Astrocyte (in vitro differentiated cells and primary cell): ENCODE data around the gene ODF2. TPM values are rescaled to one million over a fixed set of nuclear protein-coding genes. Genes with fewer than 3 reads are reported as not detected.

ENCODE experiments used
- DNase-seq: peaks from one replicate; pipeline ENCODE4 v3.0.0-alpha.2; 2010; ENCODE audit warnings: low read depth
- FAIRE-seq: peaks from 2 replicates; lab custom pipeline; 2011; peaks lifted over from hg19 to GRCh38; lab: Jason Lieb, UNC
- H2AFZ ChIP-seq: 2 replicates; pipeline ENCODE4 v1.6.0; 2012; ENCODE audit warnings: low read depth, low read length, inconsistent platforms
- H3K27ac ChIP-seq: 2 replicates; pipeline ENCODE4 v1.5.1; 2011; ENCODE audit warnings: low read depth, low read length, inconsistent platforms
- H3K27me3 ChIP-seq: 2 replicates; pipeline ENCODE4 v1.6.0; 2011; ENCODE audit warnings: low read length, inconsistent platforms; ENCODE audit not compliant: insufficient read depth
- H3K36me3 ChIP-seq: 2 replicates; pipeline ENCODE4 v1.5.1; 2011; ENCODE audit warnings: low read length, inconsistent platforms; ENCODE audit not compliant: insufficient read depth
- H3K4me1 ChIP-seq: 2 replicates; pipeline ENCODE4 v1.5.1; 2011; ENCODE audit warnings: low read length, inconsistent platforms; ENCODE audit not compliant: insufficient read depth
- H3K4me2 ChIP-seq: 2 replicates; pipeline ENCODE4 v1.6.0; 2012; ENCODE audit warnings: low read length, inconsistent platforms
- H3K4me3 ChIP-seq: 2 replicates; pipeline ENCODE4 v1.5.1; 2011; ENCODE audit warnings: low read depth, mild to moderate bottlenecking, low read length, inconsistent platforms; ENCODE audit not compliant: insufficient read depth
- H3K79me2 ChIP-seq: 2 replicates; pipeline ENCODE4 v1.6.0; 2012; ENCODE audit warnings: mild to moderate bottlenecking, low read length, inconsistent platforms; ENCODE audit not compliant: insufficient read depth
- H3K9ac ChIP-seq: 2 replicates; pipeline ENCODE4 v1.6.0; 2012; ENCODE audit warnings: mild to moderate bottlenecking, low read length, inconsistent platforms
- H3K9me3 ChIP-seq: 2 replicates; pipeline ENCODE4 v1.5.1; 2012; ENCODE audit warnings: low read depth, mild to moderate bottlenecking, low read length, inconsistent platforms; ENCODE audit not compliant: insufficient read depth
- H4K20me1 ChIP-seq: 2 replicates; pipeline ENCODE4 v1.6.0; 2012; ENCODE audit warnings: low read length, inconsistent platforms; ENCODE audit not compliant: insufficient read depth
- H3K27ac Mint-ChIP-seq: one replicate; pipeline ENCODE4 v1.8.0; 2021; ENCODE audit warnings: mild to moderate bottlenecking, mixed read lengths; ENCODE audit not compliant: unreplicated experiment
- H3K27me3 Mint-ChIP-seq: one replicate; pipeline ENCODE4 v1.8.0; 2021; ENCODE audit warnings: low read depth, mixed read lengths; ENCODE audit not compliant: unreplicated experiment
- H3K36me3 Mint-ChIP-seq: one replicate; pipeline ENCODE4 v1.8.0; 2021; ENCODE audit warnings: low read depth, mixed read lengths; ENCODE audit not compliant: unreplicated experiment
- H3K4me1 Mint-ChIP-seq: one replicate; pipeline ENCODE4 v1.8.0; 2021; ENCODE audit warnings: low read depth, mixed read lengths; ENCODE audit not compliant: unreplicated experiment
- H3K4me3 Mint-ChIP-seq: one replicate; pipeline ENCODE4 v1.8.0; 2021; ENCODE audit warnings: mild to moderate bottlenecking, moderate library complexity, mixed read lengths; ENCODE audit not compliant: unreplicated experiment
- H3K9me3 Mint-ChIP-seq: one replicate; pipeline ENCODE4 v1.8.0; 2021; ENCODE audit warnings: mild to moderate bottlenecking, mixed read lengths; ENCODE audit not compliant: unreplicated experiment
- CTCF ChIP-seq: IDR thresholded peaks from 2 replicates; pipeline ENCODE4 v1.5.1; 2011; ENCODE audit warnings: low read depth, mild to moderate bottlenecking, inconsistent platforms, low read length, moderate library complexity; ENCODE audit not compliant: insufficient read depth
- EZH2 ChIP-seq: IDR thresholded peaks from 2 replicates; pipeline ENCODE4 v1.6.1; 2012; ENCODE audit warnings: mild to moderate bottlenecking, low read length, inconsistent platforms; ENCODE audit not compliant: insufficient read depth
- total RNA-seq: library from RNA; stranded (reverse); gene quantifications from 2 replicates; pipeline ENCODE4 v1.2.1, GENCODE V29; 2021

The ODF2 gene
- total RNA-seq, 1 donor from 2014 or later = 26.2 TPM

GRCh38 chr9:128493424-128493823 lies 37.6 kb downstream of the ODF2 start:
- no peaks in the 10 kb centered on the region for H4K20me1 ChIP-seq
- H3K79me2 ChIP-seq = no peaks in the 10 kb centered on the region
- peaks cover 30% of the 10 kb centered on the region for H3K36me3 Mint-ChIP-seq
- no peaks in the 10 kb centered on the region for H3K27me3 ChIP-seq
- no peak overlapping the region for H3K9ac ChIP-seq
- H3K36me3 ChIP-seq = peaks cover 59% of the 10 kb centered on the region
- H3K4me2 ChIP-seq = no peak overlapping the region
- H3K27ac ChIP-seq = no peak overlapping the region
- no peak overlapping the region for H2AFZ ChIP-seq
- DNase-seq = no peak
- no peak overlapping the region for H3K4me3 Mint-ChIP-seq
- no peak overlapping the region for H3K27ac Mint-ChIP-seq
- FAIRE-seq = no peak
- no peaks in the 10 kb centered on the region for H3K27me3 Mint-ChIP-seq
- H3K4me3 ChIP-seq = no peak overlapping the region
- no peaks in the 10 kb centered on the region for H3K9me3 ChIP-seq
- H3K4me1 Mint-ChIP-seq = no peaks in the 10 kb centered on the region
- H3K4me1 ChIP-seq = no peaks in the 10 kb centered on the region
- no peaks in the 10 kb centered on the region for H3K9me3 Mint-ChIP-seq
- TF ChIP-seq CTCF = no peak
- no peak for TF ChIP-seq EZH2

- no peaks in the 10 kb centered on the region for H3K27me3 ChIP-seq
- H3K36me3 ChIP-seq = peaks cover 65% of the 10 kb centered on the region
- TF ChIP-seq EZH2 (no peak), CTCF (no peak)
- H3K4me3 ChIP-seq = no peak overlapping the region
- no peaks in the 10 kb centered on the region for H3K4me1 ChIP-seq
- Mint-ChIP-seq H3K27ac (no peak overlapping the region), H3K36me3 (peaks cover 26% of the 10 kb centered on the region), H3K4me3 (no peak overlapping the region), H3K9me3 (no peaks in the 10 kb centered on the region), H3K27me3 (no peaks in the 10 kb centered on the region), H3K4me1 (no peaks in the 10 kb centered on the region)
- no peak overlapping the region for H3K27ac ChIP-seq
- no peaks in the 10 kb centered on the region for H3K9me3 ChIP-seq
- H2AFZ ChIP-seq = no peak overlapping the region
- H3K9ac ChIP-seq = no peak overlapping the region
- H3K4me2 ChIP-seq = no peak overlapping the region
- H3K79me2 ChIP-seq = no peaks in the 10 kb centered on the region
- DNase-seq (no peak), FAIRE-seq (no peak)
- H4K20me1 ChIP-seq = no peaks in the 10 kb centered on the region
These were observed 38.4 kb downstream of the ODF2 start for GRCh38 chr9:128494108-128494745.

- Mint-ChIP-seq H3K36me3 (peaks cover 21% of the 10 kb centered on the region), H3K4me3 (no peak overlapping the region), H3K9me3 (no peaks in the 10 kb centered on the region), H3K27me3 (no peaks in the 10 kb centered on the region), H3K4me1 (no peaks in the 10 kb centered on the region), H3K27ac (no peak overlapping the region)
- Histone ChIP-seq H3K79me2 (no peaks in the 10 kb centered on the region), H3K9ac (no peak overlapping the region), H2AFZ (no peak overlapping the region), H3K27me3 (no peaks in the 10 kb centered on the region), H4K20me1 (no peaks in the 10 kb centered on the region), H3K36me3 (peaks cover 63% of the 10 kb centered on the region), H3K9me3 (no peaks in the 10 kb centered on the region), H3K4me1 (no peaks in the 10 kb centered on the region), H3K27ac (no peak overlapping the region), H3K4me2 (no peak overlapping the region), H3K4me3 (no peak overlapping the region)
- no peak for DNase-seq
- no peak for TF ChIP-seq CTCF
- FAIRE-seq = no peak
These were observed 38.9 kb downstream of the ODF2 start for GRCh38 chr9:128494746-128495129.
